NCI-H748 treated with DMSO at 0.1 percent for 48 hours (cell line): ENCODE measurements around the gene GTSE1.
"Not testable (repeated sequence)": the region's sequence is repeated elsewhere in the genome, so short reads cannot be mapped to it uniquely, and the experiment has no call there.

Experiments used
- DNase-seq: peaks from one replicate; lab custom pipeline; 2025; lab: John Stamatoyannopoulos, UW

The GTSE1 gene

GRCh38 chr22:46294784-46295183 is 1.9 kb upstream of the GTSE1 start:
- no peak for DNase-seq

GRCh38 chr22:46295277-46295971 is 1.2 kb upstream of the GTSE1 start:
- DNase-seq = no peak

GRCh38 chr22:46297151-46297812 is 612 bp downstream of the GTSE1 start:
- DNase-seq = no peak

- no peak for DNase-seq
Observed at GRCh38 chr22:46299101-46299500, 2.4 kb downstream of the GTSE1 start.

- DNase-seq = no peak
Observed at GRCh38 chr22:46300491-46300890, 3.8 kb downstream of the GTSE1 start.

- DNase-seq = no peak
Observed at GRCh38 chr22:46303347-46303965, 6.8 kb downstream of the GTSE1 start.

- no peak for DNase-seq
Observed at GRCh38 chr22:46308283-46308988, 11.8 kb downstream of the GTSE1 start.

GRCh38 chr22:46309526-46310085 is 12.9 kb downstream of the GTSE1 start:
- DNase-seq = no peak

GRCh38 chr22:46312056-46312455 is 15.4 kb downstream of the GTSE1 start:
- DNase-seq = no peak

GRCh38 chr22:46312848-46313247 is 16.2 kb downstream of the GTSE1 start:
- not testable (repeated sequence) for DNase-seq

GRCh38 chr22:46315976-46316375 is 19.3 kb downstream of the GTSE1 start:
- DNase-seq = no peak

- no peak for DNase-seq
Observed at GRCh38 chr22:46317646-46318045, 21.0 kb downstream of the GTSE1 start.

- DNase-seq = no peak
Observed at GRCh38 chr22:46318576-46318975, 21.9 kb downstream of the GTSE1 start.

GRCh38 chr22:46319319-46319718 is 22.6 kb downstream of the GTSE1 start:
- DNase-seq = no peak

- DNase-seq = no peak
Observed at GRCh38 chr22:46320166-46320710, 23.6 kb downstream of the GTSE1 start.

- no peak for DNase-seq
Observed at GRCh38 chr22:46320716-46321386, 24.2 kb downstream of the GTSE1 start.

- DNase-seq = no peak
Observed at GRCh38 chr22:46322711-46323110, 26.0 kb downstream of the GTSE1 start.

- no peak for DNase-seq
Observed at GRCh38 chr22:46323162-46323561, 26.5 kb downstream of the GTSE1 start.

- DNase-seq = no peak
Observed at GRCh38 chr22:46326066-46326680, 29.5 kb downstream of the GTSE1 start.

GRCh38 chr22:46327691-46328465 is 31.2 kb downstream of the GTSE1 start:
- no peak for DNase-seq
